ENCODE results near the gene UBE2E2. TPM values are rescaled to one million over a fixed set of nuclear protein-coding genes. Genes with fewer than 3 reads are reported as not detected.

UBE2E2 gene
- total RNA-seq, 2 experiments from 2014 or later = 14.1 to 20.2 TPM

DNA sequence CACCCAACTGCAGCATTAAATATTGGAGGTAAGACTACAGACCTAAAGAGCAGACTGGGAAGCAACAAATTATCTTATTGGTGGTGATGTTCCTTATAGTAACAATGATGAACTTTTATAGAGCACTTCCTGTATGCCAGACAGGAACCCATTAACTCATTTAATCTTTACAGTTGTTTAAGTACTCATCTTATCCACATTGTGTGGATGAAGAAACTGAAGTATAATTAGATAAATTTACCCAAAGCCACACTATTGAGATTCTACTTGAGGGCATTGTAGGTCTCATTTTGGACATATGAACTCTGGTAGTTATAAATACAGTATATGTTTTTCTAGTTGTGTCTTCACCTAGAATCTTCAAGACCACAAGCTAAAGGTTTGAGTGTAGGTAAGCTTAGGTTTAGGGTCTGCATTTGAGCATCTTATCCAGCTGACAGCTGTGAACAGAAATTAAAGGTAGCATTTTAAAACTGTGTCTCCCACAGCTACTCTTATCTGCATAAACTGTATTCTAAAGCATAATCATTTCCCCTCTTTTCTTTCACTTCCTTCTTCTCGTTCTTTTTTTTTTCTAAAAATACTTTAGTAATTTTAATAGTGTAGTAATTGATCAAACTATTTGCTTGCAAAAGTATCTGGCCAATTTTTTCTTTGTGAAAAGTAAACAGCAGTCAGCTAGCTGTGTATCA lies 138.2 kb downstream of the UBE2E2 start:
- H3K36me3 Mint-ChIP-seq (ENCODE audit: low read depth) = peaks cover 3% of the 10 kb centered on the region
- H3K27me3 Mint-ChIP-seq = no peaks in the 10 kb centered on the region
- H3K4me3 Mint-ChIP-seq = no peak overlapping the region
- DNase-seq = no peak
- intact Hi-C loops (cut with DNase I, micrococcal nuclease) = no loop called here
- no peaks in the 10 kb centered on the region for H3K4me1 ChIP-seq (ENCODE audit: insufficient read depth, low read length)
- no peaks in the 10 kb centered on the region for H3K27me3 ChIP-seq (ENCODE audit: control insufficient read depth in 1 of 2, insufficient read depth in 2 of 2, low read length in 2 of 2)
- H3K27ac Mint-ChIP-seq = no peak overlapping the region
- no peaks in the 10 kb centered on the region for H3K36me3 ChIP-seq (ENCODE audit: insufficient read depth, low read length)
- no peaks in the 10 kb centered on the region for H3K9me3 ChIP-seq (ENCODE audit: control insufficient read depth in 1 of 2, insufficient read depth in 1 of 2, low read length in 2 of 2)
- ATAC-seq (ENCODE audit: poor library complexity) = no peak
- TF ChIP-seq, protein P1, sequence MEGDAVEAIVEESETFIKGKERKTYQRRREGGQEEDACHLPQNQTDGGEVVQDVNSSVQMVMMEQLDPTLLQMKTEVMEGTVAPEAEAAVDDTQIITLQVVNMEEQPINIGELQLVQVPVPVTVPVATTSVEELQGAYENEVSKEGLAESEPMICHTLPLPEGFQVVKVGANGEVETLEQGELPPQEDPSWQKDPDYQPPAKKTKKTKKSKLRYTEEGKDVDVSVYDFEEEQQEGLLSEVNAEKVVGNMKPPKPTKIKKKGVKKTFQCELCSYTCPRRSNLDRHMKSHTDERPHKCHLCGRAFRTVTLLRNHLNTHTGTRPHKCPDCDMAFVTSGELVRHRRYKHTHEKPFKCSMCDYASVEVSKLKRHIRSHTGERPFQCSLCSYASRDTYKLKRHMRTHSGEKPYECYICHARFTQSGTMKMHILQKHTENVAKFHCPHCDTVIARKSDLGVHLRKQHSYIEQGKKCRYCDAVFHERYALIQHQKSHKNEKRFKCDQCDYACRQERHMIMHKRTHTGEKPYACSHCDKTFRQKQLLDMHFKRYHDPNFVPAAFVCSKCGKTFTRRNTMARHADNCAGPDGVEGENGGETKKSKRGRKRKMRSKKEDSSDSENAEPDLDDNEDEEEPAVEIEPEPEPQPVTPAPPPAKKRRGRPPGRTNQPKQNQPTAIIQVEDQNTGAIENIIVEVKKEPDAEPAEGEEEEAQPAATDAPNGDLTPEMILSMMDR (IDR thresholded peaks at IDR 0.05) = no peak
- peaks cover 8% of the 10 kb centered on the region for H3K4me1 Mint-ChIP-seq (ENCODE audit: low read depth)
- POLR2A ChIA-PET = interaction anchor here (0.6 kb wide), 1 partner anchor 16 kb away, joined by 3 read pairs; no protein-coding TSS in a partner anchor
- no peak overlapping the region for H3K27ac ChIP-seq (ENCODE audit: low read depth in 1 of 2, low read length in 2 of 2)
- no peak overlapping the region for H3K4me3 ChIP-seq (ENCODE audit: low read length)
- no peaks in the 10 kb centered on the region for H3K9me3 Mint-ChIP-seq
- CTCF ChIA-PET = no interaction called here

DNA sequence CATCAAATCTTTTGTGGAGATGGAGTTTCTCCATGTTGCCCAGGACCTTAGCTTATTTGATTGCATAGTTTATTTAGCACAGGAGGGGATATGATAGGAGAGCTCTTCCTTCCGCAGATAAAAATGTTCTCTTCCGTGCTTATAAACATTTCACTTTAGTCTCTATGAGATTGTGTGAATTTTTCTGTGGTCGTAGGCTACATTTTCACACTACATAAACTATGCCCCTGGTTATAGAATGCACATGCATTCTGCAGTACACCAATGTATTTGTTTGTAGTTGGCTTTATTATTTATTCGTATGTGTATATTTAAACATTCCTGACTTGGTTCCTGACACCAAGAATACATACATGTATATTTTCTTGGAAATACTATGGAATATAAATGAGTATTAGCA lies 139.2 kb downstream of the UBE2E2 start:
- peaks cover 3% of the 10 kb centered on the region for H3K36me3 Mint-ChIP-seq (ENCODE audit: low read depth)
- Histone ChIP-seq H3K9me3 (ENCODE audit: control insufficient read depth in 1 of 2, insufficient read depth in 1 of 2, low read length in 2 of 2) (no peaks in the 10 kb centered on the region), H3K27me3 (ENCODE audit: control insufficient read depth in 1 of 2, insufficient read depth in 2 of 2, low read length in 2 of 2) (no peaks in the 10 kb centered on the region), H3K4me1 (ENCODE audit: insufficient read depth, low read length) (no peaks in the 10 kb centered on the region), H3K36me3 (ENCODE audit: insufficient read depth, low read length) (no peaks in the 10 kb centered on the region), H3K4me3 (ENCODE audit: low read length) (no peak overlapping the region), H3K27ac (ENCODE audit: low read depth in 1 of 2, low read length in 2 of 2) (no peak overlapping the region)
- CTCF ChIA-PET = no interaction called here
- no peak for DNase-seq
- H3K27ac Mint-ChIP-seq = no peak overlapping the region
- ATAC-seq (ENCODE audit: poor library complexity) = no peak
- TF ChIP-seq, protein P1 (IDR thresholded peaks at IDR 0.05) = no peak
- POLR2A ChIA-PET = no interaction called here
- intact Hi-C loops (cut with DNase I, micrococcal nuclease) = no loop called here
- H3K27me3 Mint-ChIP-seq = no peaks in the 10 kb centered on the region
- no peak overlapping the region for H3K4me3 Mint-ChIP-seq
- no peaks in the 10 kb centered on the region for H3K9me3 Mint-ChIP-seq
- H3K4me1 Mint-ChIP-seq (ENCODE audit: low read depth) = peaks cover 8% of the 10 kb centered on the region

DNA sequence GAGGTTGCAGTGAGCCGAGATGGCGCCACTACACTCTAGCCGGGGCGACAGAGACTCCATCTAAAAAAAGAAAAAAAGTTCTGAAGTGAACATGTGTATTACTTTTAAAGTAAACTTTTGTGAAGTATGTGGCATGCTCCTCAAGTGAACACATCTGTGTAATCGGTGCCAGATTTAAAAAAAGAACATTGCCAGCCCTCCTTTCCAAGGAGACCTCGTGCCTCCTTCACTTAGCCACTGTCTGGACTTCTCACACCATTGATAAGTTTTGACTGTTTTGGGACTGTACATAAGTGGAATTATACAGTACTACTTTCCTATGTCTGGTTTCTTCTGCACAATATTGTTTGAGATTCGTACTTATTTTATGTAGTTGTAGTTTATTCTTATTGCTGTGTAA lies 140.4 kb downstream of the UBE2E2 start:
- intact Hi-C loops (cut with DNase I, micrococcal nuclease) = no loop called here
- Mint-ChIP-seq H3K27ac (no peak overlapping the region), H3K9me3 (no peaks in the 10 kb centered on the region), H3K27me3 (no peaks in the 10 kb centered on the region), H3K36me3 (ENCODE audit: low read depth) (peaks cover 3% of the 10 kb centered on the region), H3K4me1 (ENCODE audit: low read depth) (peaks cover 8% of the 10 kb centered on the region), H3K4me3 (no peak overlapping the region)
- Histone ChIP-seq H3K36me3 (ENCODE audit: insufficient read depth, low read length) (no peaks in the 10 kb centered on the region), H3K27ac (ENCODE audit: low read depth in 1 of 2, low read length in 2 of 2) (no peak overlapping the region), H3K27me3 (ENCODE audit: control insufficient read depth in 1 of 2, insufficient read depth in 2 of 2, low read length in 2 of 2) (no peaks in the 10 kb centered on the region), H3K4me1 (ENCODE audit: insufficient read depth, low read length) (no peaks in the 10 kb centered on the region), H3K9me3 (ENCODE audit: control insufficient read depth in 1 of 2, insufficient read depth in 1 of 2, low read length in 2 of 2) (no peaks in the 10 kb centered on the region), H3K4me3 (ENCODE audit: low read length) (no peak overlapping the region)
- POLR2A ChIA-PET = no interaction called here
- TF ChIP-seq, protein P1 (IDR thresholded peaks at IDR 0.05) = no peak
- CTCF ChIA-PET = interaction anchor here (0.7 kb wide), 1 partner anchor 111 kb away, joined by 3 read pairs; no protein-coding TSS in a partner anchor
- ATAC-seq (ENCODE audit: poor library complexity) = no peak
- no peak for DNase-seq

Measured in CD4-positive, alpha-beta T cell (primary cell).